IMR-90 (cell line): ENCODE measurements around the gene CDH22. TPM values are rescaled to one million over a fixed set of nuclear protein-coding genes. Genes with fewer than 3 reads are reported as not detected.

Source experiments
- ATAC-seq: fragments of 200-7000 bp; cut with Tn5 transposase; 2 replicates; pipeline ENCODE4 v1.9.1; 2020; ENCODE audit warnings: low read depth, mild to moderate bottlenecking, moderate library complexity
- BruUV-seq: library from RNA; stranded (reverse); fragments of 400-500 nt; replicated peaks from 2 replicates; lab custom pipeline; 2021; lab: Mats Ljungman, UMichigan
- CTCF ChIA-PET: fragments of 300-600 bp; formaldehyde crosslinking; extraction: SDS; loops from one replicate; lab custom pipeline; 2021; ENCODE audit warnings: antibody characterized with exemption; lab: Yijun Ruan, JAX
- POLR2A ChIA-PET: fragments of 300-600 bp; sonication (Branson Sonifier 250); formaldehyde crosslinking; loops from one replicate; lab custom pipeline; 2022; ENCODE audit warnings: antibody characterized with exemption; ENCODE audit not compliant: unreplicated experiment; lab: Charles Lee
- DNase-seq: peaks from one replicate; pipeline ENCODE4 v3.0.0; 2013
- H2AFZ ChIP-seq: replicated peaks from 2 replicates; pipeline ENCODE3; 2013; ENCODE audit warnings: low read length, mild to moderate bottlenecking; ENCODE audit not compliant: poor library complexity
- H2AK5ac ChIP-seq: 2 replicates; pipeline ENCODE4 v1.6.1; 2013; ENCODE audit warnings: low read depth, low read length, inconsistent platforms
- H2AK9ac ChIP-seq: replicated peaks from 2 replicates; pipeline ENCODE3; 2013; ENCODE audit warnings: mild to moderate bottlenecking, low read depth, low read length, moderate library complexity; ENCODE audit not compliant: poor library complexity
- H2BK120ac ChIP-seq: 2 replicates; pipeline ENCODE4 v1.6.1; 2013; ENCODE audit warnings: low read depth, low read length, inconsistent platforms
- H2BK15ac ChIP-seq: 3 replicates; pipeline ENCODE4 v1.6.1; 2013; ENCODE audit warnings: low read depth, low read length, inconsistent platforms
- H2BK20ac ChIP-seq: 2 replicates; pipeline ENCODE4 v1.6.1; 2013; ENCODE audit warnings: low read depth, mild to moderate bottlenecking, inconsistent platforms, low read length, moderate library complexity
- H2BK5ac ChIP-seq: 2 replicates; pipeline ENCODE4 v1.6.1; 2013; ENCODE audit warnings: mild to moderate bottlenecking, low read depth, low read length, inconsistent platforms; ENCODE audit not compliant: poor library complexity, severe bottlenecking
- H3K14ac ChIP-seq: replicated peaks from 2 replicates; pipeline ENCODE4 v1.6.1; 2013; ENCODE audit warnings: low read depth, low read length, inconsistent platforms
- H3K18ac ChIP-seq: 2 replicates; pipeline ENCODE4 v1.6.1; 2013; ENCODE audit warnings: low read depth, low read length, control low read depth
- H3K23ac ChIP-seq: 2 replicates; pipeline ENCODE4 v1.6.1; 2013; ENCODE audit warnings: low read depth, low read length, inconsistent platforms
- H3K27ac ChIP-seq: 2 replicates; pipeline ENCODE4 v1.5.1; 2013; ENCODE audit warnings: mild to moderate bottlenecking, control low read depth, low read length; ENCODE audit not compliant: insufficient read depth
- H3K27me3 ChIP-seq: 2 replicates; pipeline ENCODE4 v1.6.1; 2013; ENCODE audit warnings: low read length; ENCODE audit not compliant: control insufficient read depth, insufficient read depth
- H3K36me3 ChIP-seq: 2 replicates; pipeline ENCODE4 v1.6.1; 2013; ENCODE audit warnings: low read length, mixed read lengths; ENCODE audit not compliant: control insufficient read depth, insufficient read depth
- H3K4ac ChIP-seq: 2 replicates; pipeline ENCODE4 v1.6.1; 2013; ENCODE audit warnings: low read depth, low read length, inconsistent platforms
- H3K4me1 ChIP-seq: 2 replicates; pipeline ENCODE4 v1.6.1; 2013; ENCODE audit warnings: low read length, mixed read lengths; ENCODE audit not compliant: control insufficient read depth, insufficient read depth
- H3K4me2 ChIP-seq: 2 replicates; pipeline ENCODE4 v1.6.1; 2013; ENCODE audit warnings: low read depth, mild to moderate bottlenecking, control low read depth, low read length, moderate library complexity
- H3K4me3 ChIP-seq: 2 replicates; pipeline ENCODE4 v1.5.1; 2013; ENCODE audit warnings: low read depth, mild to moderate bottlenecking, control low read depth, low read length, moderate library complexity; ENCODE audit not compliant: insufficient read depth
- H3K56ac ChIP-seq: 2 replicates; pipeline ENCODE4 v1.6.1; 2013; ENCODE audit warnings: low read length, inconsistent platforms; ENCODE audit not compliant: insufficient read depth; ENCODE audit errors: extremely low read depth
- H3K79me1 ChIP-seq, 2 experiments: 2 replicates each; pipeline ENCODE4 v1.6.1; 2013; ENCODE audit warnings: low read length in 2 of 2, inconsistent platforms in 1 of 2, low read depth in 1 of 2
- H3K9ac ChIP-seq: 2 replicates; pipeline ENCODE4 v1.6.1; 2013; ENCODE audit warnings: low read depth, low read length, control low read depth
- H3K9me1 ChIP-seq: 2 replicates; pipeline ENCODE4 v1.6.1; 2013; ENCODE audit warnings: low read length, inconsistent platforms; ENCODE audit not compliant: insufficient read depth
- H3K9me3 ChIP-seq: 2 replicates; pipeline ENCODE4 v1.6.1; 2013; ENCODE audit warnings: low read length; ENCODE audit not compliant: control insufficient read depth, insufficient read depth
- H4K20me1 ChIP-seq: 2 replicates; pipeline ENCODE4 v1.6.1; 2013; ENCODE audit warnings: low read length, inconsistent platforms; ENCODE audit not compliant: insufficient read depth
- H4K5ac ChIP-seq: 2 replicates; pipeline ENCODE4 v1.6.1; 2013; ENCODE audit warnings: mild to moderate bottlenecking, low read depth, low read length, control low read depth
- H4K8ac ChIP-seq, 2 experiments: 2 replicates each; pipeline ENCODE4 v1.6.1; 2013; ENCODE audit warnings: low read depth in 2 of 2, low read length in 2 of 2, control low read depth in 1 of 2, inconsistent platforms in 1 of 2
- H4K91ac ChIP-seq: 2 replicates; pipeline ENCODE4 v1.6.1; 2013; ENCODE audit warnings: low read depth, low read length, inconsistent platforms; ENCODE audit not compliant: insufficient read depth
- BHLHE40 ChIP-seq: fragments of 150-350 bp; IDR thresholded peaks from 2 replicates; pipeline ENCODE4 v1.6.1; 2016; ENCODE audit warnings: mild to moderate bottlenecking, low read depth, low read length
- FOS ChIP-seq: fragments of 150-350 bp; IDR thresholded peaks from 2 replicates; pipeline ENCODE4 v1.6.1; 2016; ENCODE audit warnings: low read depth, low read length
- MAFK ChIP-seq: IDR thresholded peaks from 2 replicates; pipeline ENCODE4 v1.6.1; 2012; ENCODE audit warnings: low read depth, low read length, improper control_type of control experiment
- MAZ ChIP-seq: IDR thresholded peaks from 2 replicates; pipeline ENCODE4 v1.6.1; 2012; ENCODE audit warnings: low read depth, mild to moderate bottlenecking, low read length, improper control_type of control experiment, moderate library complexity, borderline replicate concordance
- MXI1 ChIP-seq: IDR thresholded peaks from 2 replicates; pipeline ENCODE4 v1.6.1; 2012; ENCODE audit warnings: low read depth, mild to moderate bottlenecking, low read length, moderate library complexity, borderline replicate concordance
- NFE2L2 ChIP-seq: fragments of 150-350 bp; IDR thresholded peaks from 2 replicates; pipeline ENCODE4 v1.6.1; 2016; ENCODE audit warnings: low read depth, mild to moderate bottlenecking, low read length
- RAD21 ChIP-seq: IDR thresholded peaks from 2 replicates; pipeline ENCODE4 v1.6.1; 2012; ENCODE audit warnings: low read length, improper control_type of control experiment
- RCOR1 ChIP-seq: IDR thresholded peaks from 2 replicates; pipeline ENCODE4 v1.6.1; 2012; ENCODE audit warnings: mild to moderate bottlenecking, low read length, improper control_type of control experiment; ENCODE audit not compliant: insufficient replicate concordance
- RFX5 ChIP-seq: IDR thresholded peaks from 2 replicates; pipeline ENCODE4 v1.8.0; 2012; ENCODE audit warnings: low read depth, mild to moderate bottlenecking, low read length, moderate library complexity
- SMC3 ChIP-seq: fragments of 150-350 bp; IDR thresholded peaks from 2 replicates; pipeline ENCODE4 v1.6.1; 2016; ENCODE audit warnings: low read depth, mild to moderate bottlenecking, antibody characterized with exemption, low read length, moderate library complexity
- WGBS, 2 experiments: methylation state at CpG; one replicate each; pipeline versions ENCODE4 v1.1.5 to v1.1.7; 2013; ENCODE audit warnings: missing lambda C conversion rate in 2 of 2; ENCODE audit not compliant: insufficient read length in 1 of 2; ENCODE audit errors: extremely low coverage in 2 of 2; 5-methylcytosine and 5-hydroxymethylcytosine counted together
- dilution Hi-C: fragments of 300-500 bp; cut with HindIII; formaldehyde crosslinking; loops from one replicate; pipeline ENCODE4 v1.14.3; 2018; ENCODE audit warnings: low sequenced_read_pairs; ENCODE audit not compliant: unreplicated experiment
- in situ Hi-C: fragments of 300-500 bp; cut with MboI; formaldehyde crosslinking; loops from 3 replicates; pipeline ENCODE4 v1.14.3; 2019; ENCODE audit warnings: low sequenced_read_pairs, inconsistent platforms, mixed read lengths
- intact Hi-C: fragments of 100-400 bp; cut with micrococcal nuclease; formaldehyde crosslinking; loops from 2 replicates; pipeline ENCODE4 v1.10.0; 2022
- polyA plus RNA-seq, 3 experiments: library from polyadenylated mRNA; depleted of rRNA; stranded (reverse); fragments of >200 nt; gene quantifications; 2 replicates each; pipeline ENCODE4 v1.2.3, GENCODE V29; 2012; ENCODE audit warnings: low replicate concordance in 1 of 3
- total RNA-seq: library from RNA; depleted of rRNA; stranded (reverse); fragments of >200 nt; gene quantifications from 2 replicates; pipeline ENCODE4 v1.2.3, GENCODE V29; 2012
- TF ChIP-seq, protein P1 (sequence below): fragments of 150-350 bp; IDR thresholded peaks from 2 replicates; pipeline ENCODE4 v1.6.1; 2016; ENCODE audit warnings: low read depth, mild to moderate bottlenecking, low read length, moderate library complexity, borderline replicate concordance

The CDH22 gene
- total and polyA plus RNA-seq, 2 of the 4 experiments (the other 2 are of a cell fraction), result not detected

- POLR2A ChIA-PET, result no interaction called here
- Histone ChIP-seq H3K79me1 (no peaks in the 10 kb centered on the region), H2BK5ac (no peak overlapping the region), H3K56ac (no peak overlapping the region), H2BK20ac (no peak overlapping the region), H3K23ac (no peak overlapping the region), H3K4ac (no peak overlapping the region), H4K91ac (no peak overlapping the region), H2AK9ac (no peak overlapping the region), H3K14ac (no peak overlapping the region), H2BK15ac (no peak overlapping the region), H3K4me1 (no peaks in the 10 kb centered on the region), H3K9me1 (no peaks in the 10 kb centered on the region; the same call in 1 of the 2 replicates), H3K9ac (no peak overlapping the region), H2AK5ac (no peak overlapping the region), H4K20me1 (no peaks in the 10 kb centered on the region), H3K27me3 (peaks cover 50% of the 10 kb centered on the region), H3K4me3 (no peak overlapping the region), H2BK120ac (no peak overlapping the region), H4K8ac (no peak overlapping the region), H3K36me3 (no peaks in the 10 kb centered on the region), H4K5ac (no peak overlapping the region), H3K9me3 (no peaks in the 10 kb centered on the region), H3K27ac (no peak overlapping the region), H3K18ac (no peak overlapping the region), H3K4me2 (no peak overlapping the region), H2AFZ (no peak overlapping the region)
- DNase-seq, result no peak
- TF ChIP-seq MAFK (no peak), RCOR1 (no peak), RAD21 (no peak), SMC3 (no peak), BHLHE40 (no peak), RFX5 (no peak), NFE2L2 (no peak), MXI1 (no peak), MAZ (no peak), FOS (no peak)
- TF ChIP-seq, protein P1, sequence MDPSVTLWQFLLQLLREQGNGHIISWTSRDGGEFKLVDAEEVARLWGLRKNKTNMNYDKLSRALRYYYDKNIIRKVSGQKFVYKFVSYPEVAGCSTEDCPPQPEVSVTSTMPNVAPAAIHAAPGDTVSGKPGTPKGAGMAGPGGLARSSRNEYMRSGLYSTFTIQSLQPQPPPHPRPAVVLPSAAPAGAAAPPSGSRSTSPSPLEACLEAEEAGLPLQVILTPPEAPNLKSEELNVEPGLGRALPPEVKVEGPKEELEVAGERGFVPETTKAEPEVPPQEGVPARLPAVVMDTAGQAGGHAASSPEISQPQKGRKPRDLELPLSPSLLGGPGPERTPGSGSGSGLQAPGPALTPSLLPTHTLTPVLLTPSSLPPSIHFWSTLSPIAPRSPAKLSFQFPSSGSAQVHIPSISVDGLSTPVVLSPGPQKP, result no peak
- no peak for ATAC-seq
- 28% methylated on average over 25 of the region's 63 CpGs; no CpG with 5 or more reads in 1 of the 2 experiments for WGBS, 2 experiments
- in situ Hi-C loops (no loop called here), dilution Hi-C loops (no loop called here), intact Hi-C loops (no loop called here)
- CTCF ChIA-PET, result no interaction called here
- no TSS peak for BruUV-seq
These were observed 98.2 kb downstream of the CDH22 start for GRCh38 chr20:46209930-46210671.
